ENCODE data around the gene PMEPA1.

DNA sequence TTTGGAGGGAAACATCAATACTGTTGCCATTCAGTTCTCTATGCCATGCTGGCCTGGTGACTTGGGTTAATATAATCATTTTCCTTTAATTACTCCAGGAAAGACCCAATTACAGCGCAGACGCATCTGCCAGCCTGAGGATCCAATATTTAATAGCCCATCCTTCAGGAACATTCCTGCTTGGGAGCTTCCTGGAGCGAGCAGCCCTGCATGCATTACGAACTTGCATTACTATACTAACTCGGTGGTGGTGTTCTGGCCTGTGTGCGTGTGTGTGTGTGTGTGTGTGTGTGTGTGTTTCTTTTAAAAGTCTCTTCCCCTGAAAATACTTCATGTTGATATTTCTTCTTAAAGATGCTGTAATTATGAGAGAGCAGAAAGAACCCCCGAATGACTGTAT, 26.5 kb downstream of the PMEPA1 start:
- no peak for TF ChIP-seq SUZ12 (IDR thresholded peaks at IDR 0.05; ENCODE audit: extremely low read depth, insufficient read depth, insufficient read length)
- no peak for TF ChIP-seq ZNF274 (IDR thresholded peaks at IDR 0.05; ENCODE audit: low read depth, low read length)

All from NT2/D1 (cell line).